Measurements from ENCODE around the gene UQCC2.

UQCC2 gene

GRCh38 chr6:33686225-33686924 lies 25.1 kb downstream of the UQCC2 start:
- no peak overlapping the region for H3K27ac ChIP-seq
- TF ChIP-seq CTCF (IDR thresholded peaks at IDR 0.05), result no peak
- no peak for TF ChIP-seq ZFX (IDR thresholded peaks at IDR 0.05; ENCODE audit: borderline replicate concordance)

- no peak overlapping the region for H3K27ac ChIP-seq
- TF ChIP-seq CTCF (IDR thresholded peaks at IDR 0.05) (no peak), ZFX (IDR thresholded peaks at IDR 0.05; ENCODE audit: borderline replicate concordance) (no peak)
These were observed 25.9 kb downstream of the UQCC2 start for GRCh38 chr6:33685411-33686224.

GRCh38 chr6:33684983-33685382 lies 26.5 kb downstream of the UQCC2 start:
- H3K27ac ChIP-seq, result no peak overlapping the region
- no peak for TF ChIP-seq CTCF (IDR thresholded peaks at IDR 0.05)
- TF ChIP-seq ZFX (IDR thresholded peaks at IDR 0.05; ENCODE audit: borderline replicate concordance), result no peak

- no peak overlapping the region for H3K27ac ChIP-seq
- no peak for TF ChIP-seq CTCF (IDR thresholded peaks at IDR 0.05)
- TF ChIP-seq ZFX (IDR thresholded peaks at IDR 0.05; ENCODE audit: borderline replicate concordance), result no peak
These were observed 27.0 kb downstream of the UQCC2 start for GRCh38 chr6:33684428-33684896.

- TF ChIP-seq ZFX (IDR thresholded peaks at IDR 0.05; ENCODE audit: borderline replicate concordance) (no peak), CTCF (IDR thresholded peaks at IDR 0.05) (no peak)
- no peak overlapping the region for H3K27ac ChIP-seq
These were observed 27.7 kb downstream of the UQCC2 start for GRCh38 chr6:33683576-33684427.

GRCh38 chr6:33683051-33683571 lies 28.4 kb downstream of the UQCC2 start:
- H3K27ac ChIP-seq, result no peak overlapping the region

More at GRCh38 chr6:33683051-33683571, 28.4 kb downstream of the UQCC2 start:
- no peak for TF ChIP-seq ZFX (IDR thresholded peaks at IDR 0.05; ENCODE audit: borderline replicate concordance)
- no peak for TF ChIP-seq CTCF (IDR thresholded peaks at IDR 0.05)

All from 22Rv1 (cell line).